H1 (cell line): ENCODE measurements around the gene ASTN1. TPM values are rescaled to one million over a fixed set of nuclear protein-coding genes. Genes with fewer than 3 reads are reported as not detected.

Experiments
- CTCF ChIA-PET: fragments of 300-600 bp; sonication (Branson Sonifier 250); formaldehyde crosslinking; loops from one replicate; lab custom pipeline; 2021; ENCODE audit not compliant: partially characterized antibody; lab: Charles Lee
- POLR2A ChIA-PET: fragments of 300-600 bp; sonication (Branson Sonifier 250); formaldehyde crosslinking; loops from one replicate; lab custom pipeline; 2021; ENCODE audit warnings: inconsistent platforms; ENCODE audit not compliant: partially characterized antibody; lab: Charles Lee
- DNase-seq, 2 experiments: peaks; one replicate each; pipeline versions ENCODE4 v3.0.0 to v3.0.0-alpha.2; 2010 to 2022; ENCODE audit warnings: low spot score in 2 of 2, low read depth in 1 of 2, mixed read lengths in 1 of 2
- FAIRE-seq: peaks from 2 replicates; lab custom pipeline; 2011; peaks lifted over from hg19 to GRCh38; lab: Jason Lieb, UNC
- H2AFZ ChIP-seq: 2 replicates; pipeline ENCODE4 v1.8.1; 2012; ENCODE audit warnings: low read length, inconsistent platforms
- H2AK5ac ChIP-seq: 2 replicates; pipeline ENCODE4 v1.6.1; 2013; ENCODE audit warnings: low read depth, low read length
- H2BK120ac ChIP-seq: replicated peaks from 2 replicates; pipeline ENCODE3; 2013; ENCODE audit warnings: low read depth, low read length, inconsistent platforms
- H2BK12ac ChIP-seq: 2 replicates; pipeline ENCODE4 v1.6.1; 2013; ENCODE audit warnings: low read depth, low read length
- H2BK15ac ChIP-seq: 2 replicates; pipeline ENCODE4 v1.6.1; 2013; ENCODE audit warnings: low read length
- H2BK20ac ChIP-seq: 2 replicates; pipeline ENCODE4 v1.6.1; 2013; ENCODE audit warnings: low read length
- H2BK5ac ChIP-seq: 2 replicates; pipeline ENCODE4 v1.6.1; 2013; ENCODE audit warnings: low read depth, low read length
- H3K14ac ChIP-seq: 2 replicates; pipeline ENCODE4 v1.6.1; 2013; ENCODE audit warnings: inconsistent platforms; ENCODE audit not compliant: insufficient read length
- H3K18ac ChIP-seq: 2 replicates; pipeline ENCODE4 v1.6.1; 2013; ENCODE audit warnings: low read length; ENCODE audit errors: extremely low read depth
- H3K23ac ChIP-seq: 2 replicates; pipeline ENCODE4 v1.6.1; 2013; ENCODE audit warnings: inconsistent platforms; ENCODE audit not compliant: insufficient read length
- H3K23me2 ChIP-seq: 2 replicates; pipeline ENCODE4 v1.6.1; 2013; ENCODE audit warnings: low read depth, low read length
- H3K27ac ChIP-seq: 2 replicates; pipeline ENCODE4 v1.6.1; 2011; ENCODE audit warnings: low read depth, low read length, inconsistent platforms
- H3K27me3 ChIP-seq, 4 experiments: replicated peaks in 1 of 4; 1 replicate in 1 of 4; 2 replicates in 3 of 4; pipeline versions ENCODE4 v1.6.1 to v1.8.1; 2011 to 2013; ENCODE audit warnings: low read length in 3 of 4, mild to moderate bottlenecking in 3 of 4, inconsistent platforms in 2 of 4, mixed read lengths in 2 of 4, moderate library complexity in 1 of 4; ENCODE audit not compliant: control insufficient read depth in 3 of 4, insufficient read depth in 3 of 4; ENCODE audit errors: extremely low read depth in 1 of 4
- H3K36me3 ChIP-seq, 4 experiments: 2 replicates each; pipeline versions ENCODE4 v1.6.1 to v1.8.1; 2011 to 2013; ENCODE audit warnings: mild to moderate bottlenecking in 4 of 4, low read length in 3 of 4, moderate library complexity in 2 of 4, control low read depth in 1 of 4, inconsistent platforms in 1 of 4; ENCODE audit not compliant: insufficient read depth in 4 of 4, control insufficient read depth in 2 of 4
- H3K4ac ChIP-seq: replicated peaks from 2 replicates; pipeline ENCODE3; 2013; ENCODE audit warnings: low read length, low read depth, mixed read lengths, inconsistent platforms; ENCODE audit not compliant: insufficient read length
- H3K4me1 ChIP-seq, 4 experiments: replicated peaks in 1 of 4; 1 replicate in 1 of 4; 2 replicates in 3 of 4; pipeline versions ENCODE4 v1.6.1 to v1.8.1; 2011 to 2013; ENCODE audit warnings: low read length in 3 of 4, inconsistent platforms in 2 of 4, mixed read lengths in 1 of 4; ENCODE audit not compliant: insufficient read depth in 4 of 4, control insufficient read depth in 3 of 4
- H3K4me2 ChIP-seq, 2 experiments: 2 replicates each; pipeline versions ENCODE4 v1.6.1 to v1.8.1; 2011 to 2013; ENCODE audit warnings: low read depth in 2 of 2, low read length in 2 of 2, control low read depth in 1 of 2, inconsistent platforms in 1 of 2, mild to moderate bottlenecking in 1 of 2; ENCODE audit not compliant: insufficient read depth in 1 of 2
- H3K4me3 ChIP-seq, 4 experiments: fragments of 200-600, 300-600 bp in 1 of 4; sonication (generic), shearing (Covaris generic), sonication (Bioruptor Twin) in 1 of 4; 2 replicates each; pipeline versions ENCODE4 v1.5.1 to v1.8.1; 2011 to 2016; ENCODE audit warnings: low read length in 4 of 4, low read depth in 3 of 4, control low read depth in 2 of 4, inconsistent platforms in 2 of 4, mild to moderate bottlenecking in 2 of 4, mixed read lengths in 1 of 4, moderate library complexity in 1 of 4; ENCODE audit not compliant: insufficient read depth in 2 of 4; ENCODE audit errors: extremely low read depth in 1 of 4
- H3K56ac ChIP-seq: replicated peaks from 2 replicates; pipeline ENCODE3; 2013; ENCODE audit warnings: low read depth, mild to moderate bottlenecking, mixed read lengths, low read length, inconsistent platforms; ENCODE audit not compliant: insufficient read length
- H3K79me1 ChIP-seq: 2 replicates; pipeline ENCODE4 v1.6.1; 2013; ENCODE audit warnings: low read depth, low read length, control low read depth
- H3K79me2 ChIP-seq, 2 experiments: 2 replicates each; pipeline versions ENCODE4 v1.6.1 to v1.8.1; 2012 to 2013; ENCODE audit warnings: low read length in 2 of 2, mild to moderate bottlenecking in 2 of 2, inconsistent platforms in 1 of 2; ENCODE audit not compliant: insufficient read depth in 2 of 2, control insufficient read depth in 1 of 2
- H3K9ac ChIP-seq, 4 experiments: replicated peaks in 1 of 4; 1 replicate in 1 of 4; 2 replicates in 3 of 4; pipeline versions ENCODE4 v1.6.1 to v1.8.1; 2011 to 2013; ENCODE audit warnings: low read depth in 3 of 4, low read length in 3 of 4, control low read depth in 2 of 4, mild to moderate bottlenecking in 2 of 4, moderate library complexity in 2 of 4, inconsistent platforms in 1 of 4; ENCODE audit errors: extremely low read depth in 1 of 4
- H3K9me3 ChIP-seq, 2 experiments: 2 replicates each; pipeline versions ENCODE4 v1.6.1 to v1.8.1; 2012 to 2013; ENCODE audit warnings: mild to moderate bottlenecking in 2 of 2, moderate library complexity in 2 of 2, control low read depth in 1 of 2, inconsistent platforms in 1 of 2, low read depth in 1 of 2, low read length in 1 of 2, mixed read lengths in 1 of 2; ENCODE audit not compliant: insufficient read depth in 2 of 2
- H4K20me1 ChIP-seq, 2 experiments: replicated peaks in 1 of 2; 2 replicates each; pipeline versions ENCODE3 to v1.8.1; 2011 to 2013; ENCODE audit warnings: inconsistent platforms in 2 of 2, low read length in 2 of 2, mild to moderate bottlenecking in 1 of 2; ENCODE audit not compliant: insufficient read depth in 2 of 2, control insufficient read depth in 1 of 2
- H4K5ac ChIP-seq: 2 replicates; pipeline ENCODE4 v1.6.1; 2013; ENCODE audit warnings: low read length, low read depth, mixed read lengths, inconsistent platforms; ENCODE audit not compliant: insufficient read length
- H4K8ac ChIP-seq: 2 replicates; pipeline ENCODE4 v1.8.0; 2013; ENCODE audit warnings: mild to moderate bottlenecking, moderate library complexity, low read length, inconsistent platforms; ENCODE audit not compliant: insufficient read depth; ENCODE audit errors: extremely low read depth
- H4K91ac ChIP-seq: replicated peaks from 2 replicates; pipeline ENCODE3; 2013; ENCODE audit warnings: low read length, mixed read lengths, inconsistent platforms; ENCODE audit not compliant: insufficient read length
- ATF3 ChIP-seq: IDR thresholded peaks from 2 replicates; pipeline ENCODE4 v1.6.1; 2011; ENCODE audit warnings: low read depth, mild to moderate bottlenecking, low read length; ENCODE audit not compliant: insufficient read depth
- CBX5 ChIP-seq: fragments of 300-800, 300-1000 bp; sonication (generic); IDR thresholded peaks from 2 replicates; pipeline ENCODE4 v1.7.1; 2016; ENCODE audit warnings: antibody characterized with exemption, low read length, low read depth
- CHD1 ChIP-seq: IDR thresholded peaks from 2 replicates; pipeline ENCODE4 v1.6.1; 2012; ENCODE audit warnings: low read depth, low read length, improper control_type of control experiment
- CTBP2 ChIP-seq: IDR thresholded peaks from 2 replicates; pipeline ENCODE4 v1.7.0; 2011; ENCODE audit warnings: borderline replicate concordance, mild to moderate bottlenecking, moderate library complexity, mixed read lengths, low read length; ENCODE audit not compliant: insufficient read depth, insufficient read length
- PHF8 ChIP-seq: fragments of 200-600 bp; sonication (generic); conservative IDR thresholded peaks from 2 replicates; pipeline ENCODE4 v1.7.1; 2012; ENCODE audit warnings: low read depth, mild to moderate bottlenecking, inconsistent platforms, low read length, moderate library complexity
- RNF2 ChIP-seq: fragments of 200-900, 300-1000 bp; sonication (generic); IDR thresholded peaks from 2 replicates; pipeline ENCODE4 v1.7.1; 2016; ENCODE audit warnings: borderline replicate concordance, low read depth, mild to moderate bottlenecking, antibody characterized with exemption, low read length; ENCODE audit not compliant: poor library complexity, severe bottlenecking; ENCODE audit errors: missing control alignments
- ZNF274 ChIP-seq: IDR thresholded peaks from 2 replicates; pipeline ENCODE4 v1.7.0; 2012; ENCODE audit warnings: low read length, borderline replicate concordance; ENCODE audit errors: extremely low read depth
- WGBS, 2 experiments: shearing (Covaris generic) in 1 of 2; methylation state at CpG; one replicate each; pipeline versions ENCODE4 v1.1.6 to v1.1.7; 2013 to 2015; ENCODE audit warnings: low lambda C conversion rate in 2 of 2, mixed read lengths in 2 of 2, inconsistent platforms in 1 of 2, low coverage in 1 of 2, missing lambda C conversion rate in 1 of 2; ENCODE audit not compliant: insufficient replicate concordance in 2 of 2, insufficient coverage in 1 of 2, insufficient read length in 1 of 2; ENCODE audit errors: extremely low coverage in 1 of 2, missing lambda C conversion rate in 1 of 2; 5-methylcytosine and 5-hydroxymethylcytosine counted together
- polyA plus RNA-seq, 7 experiments: library from polyadenylated mRNA; depleted of rRNA in 3 of 7; stranded (reverse) in 5 of 7; unstranded in 2 of 7; fragments of >200 nt in 5 of 7; fragments of 200-250 nt in 2 of 7; gene quantifications; 1 replicate in 5 of 7; 2 replicates in 1 of 7; 4 replicates in 1 of 7; pipeline versions ENCODE4 v1.2.1 to v1.2.3, GENCODE V29; 2011 to 2013; ENCODE audit warnings: missing spikeins in 2 of 7, mixed read lengths in 2 of 7
- total RNA-seq: library from RNA; stranded (reverse); fragmentation: NEBNext Ultra II Directional; extraction: Animal tissue kit (Norgen Biotek cat#: 25700); gene quantifications from 2 replicates; pipeline ENCODE4 v1.2.1, GENCODE V29; 2021
- TF ChIP-seq, protein P1 (sequence below), 3 experiments: IDR thresholded peaks; 1 replicate in 2 of 3; 2 replicates in 1 of 3; pipeline versions ENCODE4 v1.5.1 to v1.6.1; 2011; ENCODE audit warnings: low read length in 3 of 3, mild to moderate bottlenecking in 3 of 3, inconsistent platforms in 2 of 3, low read depth in 1 of 3, moderate library complexity in 1 of 3; ENCODE audit not compliant: insufficient read depth in 1 of 3; ENCODE audit errors: control extremely low read depth in 1 of 3

The ASTN1 gene
- total and polyA plus RNA-seq, 2 of the 8 experiments (the other 6 are each of a cell fraction or from before 2014, with no cell fraction given), result 2.9 to 4.1 TPM

DNA sequence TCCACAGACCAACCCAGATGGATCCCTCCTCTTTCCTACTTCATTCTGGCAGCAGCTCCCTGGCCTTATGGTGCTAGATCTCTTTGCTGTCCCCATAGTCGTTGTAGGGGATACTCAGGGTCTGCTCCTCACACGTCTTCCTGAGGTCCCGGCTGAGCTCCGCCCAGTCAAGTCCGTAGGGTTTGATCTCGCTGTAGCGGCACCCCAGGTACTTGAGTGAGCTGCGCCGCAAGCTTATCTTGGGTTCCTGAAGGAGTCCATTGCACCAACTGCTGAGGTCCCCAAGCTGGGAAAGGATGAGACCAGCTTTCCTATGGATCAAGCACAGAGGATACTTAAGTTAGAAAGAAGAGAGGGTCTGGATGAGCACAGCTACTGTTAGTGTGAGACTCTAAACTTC lies 300.3 kb downstream of the ASTN1 start:
- CTCF ChIA-PET, result interaction anchor here (0.6 to 2.6 kb wide), 4 partner anchors 10 to 34 kb away, joined by 3 to 13 read pairs (median 3); no protein-coding TSS in a partner anchor
- H2BK15ac ChIP-seq, result no peak overlapping the region
- H3K4me3 ChIP-seq, result no peak overlapping the region
- H3K23ac ChIP-seq, result no peak overlapping the region
- H4K5ac ChIP-seq, result no peak overlapping the region
- no peaks in the 10 kb centered on the region for H3K79me2 ChIP-seq
- H3K14ac ChIP-seq, result no peak overlapping the region
- POLR2A ChIA-PET, result no interaction called here
- no peak overlapping the region for H2BK120ac ChIP-seq
- 97% methylated on average over 9 of the region's 9 CpGs; no CpG with 5 or more reads in 1 of the 2 experiments for WGBS, 2 experiments
- no peak overlapping the region for H3K4me2 ChIP-seq
- H2BK12ac ChIP-seq, result no peak overlapping the region
- H3K27ac ChIP-seq, result no peak overlapping the region
- H3K9ac ChIP-seq, result no peak overlapping the region
- H3K4me1 ChIP-seq, result no peaks in the 10 kb centered on the region
- no peak overlapping the region for H2AK5ac ChIP-seq
- H2AFZ ChIP-seq, result no peak overlapping the region
- H4K8ac ChIP-seq, result no peak overlapping the region
- no peak overlapping the region for H2BK20ac ChIP-seq
- FAIRE-seq (no peak), DNase-seq (no peak)
- H3K23me2 ChIP-seq, result no peaks in the 10 kb centered on the region
- H4K20me1 ChIP-seq, result no peaks in the 10 kb centered on the region
- no peak overlapping the region for H4K91ac ChIP-seq
- TF ChIP-seq ZNF274 (no peak), ATF3 (no peak), CHD1 (no peak), CBX5 (no peak), PHF8 (no peak), RNF2 (no peak), CTBP2 (no peak)
- TF ChIP-seq, protein P1, sequence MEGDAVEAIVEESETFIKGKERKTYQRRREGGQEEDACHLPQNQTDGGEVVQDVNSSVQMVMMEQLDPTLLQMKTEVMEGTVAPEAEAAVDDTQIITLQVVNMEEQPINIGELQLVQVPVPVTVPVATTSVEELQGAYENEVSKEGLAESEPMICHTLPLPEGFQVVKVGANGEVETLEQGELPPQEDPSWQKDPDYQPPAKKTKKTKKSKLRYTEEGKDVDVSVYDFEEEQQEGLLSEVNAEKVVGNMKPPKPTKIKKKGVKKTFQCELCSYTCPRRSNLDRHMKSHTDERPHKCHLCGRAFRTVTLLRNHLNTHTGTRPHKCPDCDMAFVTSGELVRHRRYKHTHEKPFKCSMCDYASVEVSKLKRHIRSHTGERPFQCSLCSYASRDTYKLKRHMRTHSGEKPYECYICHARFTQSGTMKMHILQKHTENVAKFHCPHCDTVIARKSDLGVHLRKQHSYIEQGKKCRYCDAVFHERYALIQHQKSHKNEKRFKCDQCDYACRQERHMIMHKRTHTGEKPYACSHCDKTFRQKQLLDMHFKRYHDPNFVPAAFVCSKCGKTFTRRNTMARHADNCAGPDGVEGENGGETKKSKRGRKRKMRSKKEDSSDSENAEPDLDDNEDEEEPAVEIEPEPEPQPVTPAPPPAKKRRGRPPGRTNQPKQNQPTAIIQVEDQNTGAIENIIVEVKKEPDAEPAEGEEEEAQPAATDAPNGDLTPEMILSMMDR (IDR thresholded peaks at IDR 0.05; ENCODE audit: control extremely low read depth in 1 of 3, insufficient read depth in 1 of 3, low read depth in 1 of 3, low read length in 3 of 3), result no peak
- no peaks in the 10 kb centered on the region for H3K36me3 ChIP-seq
- H2BK5ac ChIP-seq, result no peak overlapping the region
- no peak overlapping the region for H3K4ac ChIP-seq
- H3K9me3 ChIP-seq, result no peaks in the 10 kb centered on the region
- H3K79me1 ChIP-seq, result no peaks in the 10 kb centered on the region
- no peak overlapping the region for H3K56ac ChIP-seq
- H3K18ac ChIP-seq, result no peak overlapping the region
- H3K27me3 ChIP-seq, result no peaks in the 10 kb centered on the region
